H9 (cell line): ENCODE results near the gene DCAF6. TPM values are rescaled to one million over a fixed set of nuclear protein-coding genes. Genes with fewer than 3 reads are reported as not detected.

Experiments
- DNase-seq: peaks from one replicate; pipeline ENCODE4 v3.0.0-alpha.2; 2017
- H2AFZ ChIP-seq: one replicate; pipeline ENCODE4 v1.6.1; 2013; ENCODE audit warnings: mild to moderate bottlenecking, low read length, control low read depth, moderate library complexity
- H2AK5ac ChIP-seq: 2 replicates; pipeline ENCODE4 v1.6.1; 2013; ENCODE audit warnings: low read length, control low read depth, mixed read lengths; ENCODE audit not compliant: insufficient read length
- H2BK120ac ChIP-seq: one replicate; pipeline ENCODE4 v1.6.1; 2013; ENCODE audit warnings: low read depth, mild to moderate bottlenecking, low read length, control low read depth, inconsistent platforms; ENCODE audit not compliant: poor library complexity, severe bottlenecking
- H2BK12ac ChIP-seq: 2 replicates; pipeline ENCODE4 v1.6.1; 2013; ENCODE audit warnings: low read length, control low read depth, mixed read lengths, low read depth; ENCODE audit not compliant: insufficient read length
- H2BK15ac ChIP-seq: 2 replicates; pipeline ENCODE4 v1.6.1; 2013; ENCODE audit warnings: low read depth, low read length, control low read depth
- H2BK20ac ChIP-seq: one replicate; pipeline ENCODE4 v1.6.1; 2013; ENCODE audit warnings: low read depth, mild to moderate bottlenecking, low read length, control low read depth, inconsistent platforms; ENCODE audit not compliant: poor library complexity, severe bottlenecking
- H2BK5ac ChIP-seq: 2 replicates; pipeline ENCODE4 v1.6.1; 2013; ENCODE audit warnings: low read length, control low read depth, mixed read lengths; ENCODE audit not compliant: insufficient read length
- H3K14ac ChIP-seq: 2 replicates; pipeline ENCODE4 v1.6.1; 2013; ENCODE audit warnings: low read length, control low read depth; ENCODE audit not compliant: insufficient read depth
- H3K18ac ChIP-seq: 2 replicates; pipeline ENCODE4 v1.6.1; 2013; ENCODE audit warnings: low read depth, mild to moderate bottlenecking, mixed read lengths, low read length, control low read depth; ENCODE audit not compliant: insufficient read length
- H3K23ac ChIP-seq: 2 replicates; pipeline ENCODE4 v1.6.1; 2013; ENCODE audit warnings: low read length, control low read depth, mixed read lengths, low read depth; ENCODE audit not compliant: insufficient read length
- H3K23me2 ChIP-seq: 2 replicates; pipeline ENCODE4 v1.6.1; 2013; ENCODE audit warnings: low read depth, mild to moderate bottlenecking, mixed read lengths, low read length, control low read depth; ENCODE audit not compliant: insufficient read length, poor library complexity, severe bottlenecking
- H3K27ac ChIP-seq: 2 replicates; pipeline ENCODE4 v1.5.1; 2013; ENCODE audit warnings: low read length, control low read depth, mixed read lengths, low read depth; ENCODE audit not compliant: insufficient read length
- H3K27me3 ChIP-seq: 2 replicates; pipeline ENCODE4 v1.6.1; 2013; ENCODE audit warnings: low read length, control low read depth, inconsistent platforms; ENCODE audit not compliant: insufficient read depth
- H3K4ac ChIP-seq: 2 replicates; pipeline ENCODE4 v1.6.1; 2013; ENCODE audit warnings: low read depth, mild to moderate bottlenecking, control low read depth, inconsistent platforms, low read length, moderate library complexity
- H3K4me1 ChIP-seq: 2 replicates; pipeline ENCODE4 v1.6.1; 2013; ENCODE audit warnings: low read length, control low read depth, inconsistent platforms; ENCODE audit not compliant: insufficient read depth
- H3K4me2 ChIP-seq: 2 replicates; pipeline ENCODE4 v1.6.1; 2013; ENCODE audit warnings: low read length, control low read depth, mixed read lengths; ENCODE audit not compliant: insufficient read length, insufficient read depth
- H3K56ac ChIP-seq: 2 replicates; pipeline ENCODE4 v1.6.1; 2013; ENCODE audit warnings: low read depth, mild to moderate bottlenecking, mixed read lengths, low read length, control low read depth; ENCODE audit not compliant: insufficient read length
- H3K79me1 ChIP-seq: 2 replicates; pipeline ENCODE4 v1.6.1; 2013; ENCODE audit warnings: low read depth, mild to moderate bottlenecking, moderate library complexity, low read length, control low read depth, inconsistent platforms; ENCODE audit not compliant: insufficient read depth, poor library complexity, severe bottlenecking
- H3K79me2 ChIP-seq: 2 replicates; pipeline ENCODE4 v1.6.1; 2013; ENCODE audit warnings: low read length, control low read depth, inconsistent platforms; ENCODE audit not compliant: insufficient read depth
- H3K9ac ChIP-seq: 2 replicates; pipeline ENCODE4 v1.6.1; 2013; ENCODE audit warnings: low read length, control low read depth, mixed read lengths; ENCODE audit not compliant: insufficient read length; ENCODE audit errors: extremely low read depth
- H3K9me3 ChIP-seq: one replicate; pipeline ENCODE4 v1.6.1; 2013; ENCODE audit warnings: low read depth, low read length, inconsistent platforms; ENCODE audit not compliant: control insufficient read depth
- H3T11ph ChIP-seq: one replicate; pipeline ENCODE4 v1.6.1; 2013; ENCODE audit warnings: mild to moderate bottlenecking, low read length, control low read depth, inconsistent platforms
- H4K20me1 ChIP-seq: one replicate; pipeline ENCODE4 v1.6.1; 2013; ENCODE audit not compliant: control insufficient read depth, insufficient read length, insufficient read depth
- H4K5ac ChIP-seq: 2 replicates; pipeline ENCODE4 v1.6.1; 2013; ENCODE audit warnings: low read depth, mild to moderate bottlenecking, mixed read lengths, low read length, control low read depth; ENCODE audit not compliant: insufficient read length
- H4K8ac ChIP-seq: replicated peaks from 2 replicates; pipeline ENCODE4 v1.6.1; 2013; ENCODE audit warnings: low read length, control low read depth, mixed read lengths, low read depth; ENCODE audit not compliant: insufficient read length
- H4K91ac ChIP-seq: 2 replicates; pipeline ENCODE4 v1.6.1; 2013; ENCODE audit warnings: low read depth, mild to moderate bottlenecking, moderate library complexity, mixed read lengths, low read length, control low read depth; ENCODE audit not compliant: insufficient read length
- H3K27ac Mint-ChIP-seq, 3 experiments: 2 replicates in 2 of 3; 3 replicates in 1 of 3; pipeline ENCODE4 v1.8.0; 2020 to 2021; ENCODE audit warnings: mixed read lengths in 3 of 3, mild to moderate bottlenecking in 1 of 3, moderate library complexity in 1 of 3
- H3K27me3 Mint-ChIP-seq: 2 replicates; pipeline ENCODE4 v1.8.0; 2021; ENCODE audit warnings: low read depth, mild to moderate bottlenecking, moderate library complexity, mixed read lengths
- H3K36me3 Mint-ChIP-seq, 3 experiments: 2 replicates in 2 of 3; 3 replicates in 1 of 3; pipeline ENCODE4 v1.8.0; 2020 to 2021; ENCODE audit warnings: low read depth in 3 of 3, mixed read lengths in 3 of 3; ENCODE audit not compliant: insufficient read depth in 1 of 3
- H3K4me1 Mint-ChIP-seq, 2 experiments: 2 replicates each; pipeline ENCODE4 v1.8.0; 2020; ENCODE audit warnings: mixed read lengths in 2 of 2
- H3K4me3 Mint-ChIP-seq, 2 experiments: 2 replicates in 1 of 2; 3 replicates in 1 of 2; pipeline ENCODE4 v1.8.0; 2020 to 2021; ENCODE audit warnings: mild to moderate bottlenecking in 2 of 2, mixed read lengths in 2 of 2, moderate library complexity in 1 of 2
- H3K9me3 Mint-ChIP-seq, 2 experiments: 2 replicates in 1 of 2; 3 replicates in 1 of 2; pipeline ENCODE4 v1.8.0; 2020; ENCODE audit warnings: mild to moderate bottlenecking in 2 of 2, mixed read lengths in 2 of 2, moderate library complexity in 1 of 2
- WGBS: extraction: QIAGEN DNeasy Blood & Tissue Kit; methylation state at CpG from one replicate; pipeline ENCODE4 v1.1.7; 2013; ENCODE audit warnings: missing lambda C conversion rate, low lambda C conversion rate, mixed read lengths; ENCODE audit not compliant: insufficient read length; ENCODE audit errors: extremely low coverage; 5-methylcytosine and 5-hydroxymethylcytosine counted together
- total RNA-seq: library from RNA; stranded (reverse); gene quantifications from 2 replicates; pipeline ENCODE4 v1.2.1, GENCODE V29; 2021
- TF ChIP-seq, protein P1 (sequence below): fragments of 200-600 bp; sonication (generic); conservative IDR thresholded peaks from 3 replicates; pipeline ENCODE4 v1.8.0; 2021; ENCODE audit warnings: antibody characterized with exemption, mild to moderate bottlenecking

DCAF6 gene
- total RNA-seq, 1 experiment from 2014 or later, result 16.0 TPM

DNA sequence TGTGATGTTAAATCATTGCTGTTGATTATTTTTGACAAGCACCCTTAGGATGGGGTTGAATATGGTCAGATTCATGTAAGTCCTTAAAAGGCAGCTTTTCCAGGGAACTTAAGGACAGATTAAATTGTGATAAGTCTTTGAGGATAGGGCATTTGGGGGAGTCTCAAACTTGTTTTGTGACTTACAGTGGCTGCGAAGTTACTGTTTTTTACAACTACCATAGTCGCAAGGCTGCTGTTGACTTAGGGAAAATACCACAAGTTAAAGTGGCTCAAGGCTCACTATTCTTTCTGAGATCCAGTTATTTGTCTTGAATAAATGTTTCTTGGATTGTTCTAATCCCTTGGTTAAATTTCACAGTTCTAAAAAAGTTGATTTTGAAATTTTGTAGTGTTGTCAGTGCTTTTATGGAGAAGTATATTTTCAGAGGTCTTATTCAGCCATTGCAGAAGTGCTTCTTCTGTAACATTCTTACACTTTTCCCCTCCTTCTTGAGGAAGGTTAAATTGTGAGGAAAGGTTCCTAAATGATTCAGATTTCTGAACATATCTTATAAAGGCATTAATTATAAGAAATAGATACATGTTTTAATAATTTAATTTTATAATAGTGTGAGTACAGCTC is 47.4 kb downstream of the DCAF6 start:
- no peak overlapping the region for H2BK20ac ChIP-seq
- no peaks in the 10 kb centered on the region for H3K9me3 ChIP-seq
- peaks cover 2% of the 10 kb centered on the region; the same call in 1 of the 2 replicates for H3K79me2 ChIP-seq
- no peak overlapping the region for H2BK120ac ChIP-seq
- H3K36me3 Mint-ChIP-seq, result peaks cover 2 to 20% (median 13%) of the 10 kb centered on the region in 3 experiments; a peak in 5 of 7 replicates
- no peak overlapping the region for H2AFZ ChIP-seq
- no peak overlapping the region for H3K18ac ChIP-seq
- no peak overlapping the region for H2BK5ac ChIP-seq
- no peaks in the 10 kb centered on the region for H4K20me1 ChIP-seq
- H3K4me1 Mint-ChIP-seq, result peaks cover 0 to 15% of the 10 kb centered on the region in 2 experiments; a peak in 2 of 4 replicates
- H3K4me2 ChIP-seq, result no peak overlapping the region
- no peak overlapping the region for H3K27ac Mint-ChIP-seq
- H3K27me3 Mint-ChIP-seq, result no peaks in the 10 kb centered on the region
- H2AK5ac ChIP-seq, result no peak overlapping the region
- no peak overlapping the region for H3K9ac ChIP-seq
- H3K4me1 ChIP-seq, result no peaks in the 10 kb centered on the region; the same call in 1 of the 2 replicates
- no peak overlapping the region for H3K4me3 Mint-ChIP-seq
- H4K8ac ChIP-seq, result no peak overlapping the region
- H3K4ac ChIP-seq, result no peak overlapping the region
- no peak overlapping the region for H3T11ph ChIP-seq
- H3K27ac ChIP-seq, result no peak overlapping the region
- no peak overlapping the region for H3K14ac ChIP-seq
- no peak for DNase-seq
- no peaks in the 10 kb centered on the region for H3K9me3 Mint-ChIP-seq
- no peak overlapping the region for H3K23ac ChIP-seq
- no peak overlapping the region for H4K91ac ChIP-seq
- H3K79me1 ChIP-seq, result no peaks in the 10 kb centered on the region
- TF ChIP-seq, protein P1, sequence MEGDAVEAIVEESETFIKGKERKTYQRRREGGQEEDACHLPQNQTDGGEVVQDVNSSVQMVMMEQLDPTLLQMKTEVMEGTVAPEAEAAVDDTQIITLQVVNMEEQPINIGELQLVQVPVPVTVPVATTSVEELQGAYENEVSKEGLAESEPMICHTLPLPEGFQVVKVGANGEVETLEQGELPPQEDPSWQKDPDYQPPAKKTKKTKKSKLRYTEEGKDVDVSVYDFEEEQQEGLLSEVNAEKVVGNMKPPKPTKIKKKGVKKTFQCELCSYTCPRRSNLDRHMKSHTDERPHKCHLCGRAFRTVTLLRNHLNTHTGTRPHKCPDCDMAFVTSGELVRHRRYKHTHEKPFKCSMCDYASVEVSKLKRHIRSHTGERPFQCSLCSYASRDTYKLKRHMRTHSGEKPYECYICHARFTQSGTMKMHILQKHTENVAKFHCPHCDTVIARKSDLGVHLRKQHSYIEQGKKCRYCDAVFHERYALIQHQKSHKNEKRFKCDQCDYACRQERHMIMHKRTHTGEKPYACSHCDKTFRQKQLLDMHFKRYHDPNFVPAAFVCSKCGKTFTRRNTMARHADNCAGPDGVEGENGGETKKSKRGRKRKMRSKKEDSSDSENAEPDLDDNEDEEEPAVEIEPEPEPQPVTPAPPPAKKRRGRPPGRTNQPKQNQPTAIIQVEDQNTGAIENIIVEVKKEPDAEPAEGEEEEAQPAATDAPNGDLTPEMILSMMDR, result no peak
- no peak overlapping the region for H2BK12ac ChIP-seq
- H3K23me2 ChIP-seq, result no peaks in the 10 kb centered on the region
- WGBS, result no CpG with 5 or more reads among the region's 2 CpGs
- no peak overlapping the region for H2BK15ac ChIP-seq
- H3K56ac ChIP-seq, result no peak overlapping the region
- H3K27me3 ChIP-seq, result no peaks in the 10 kb centered on the region
- no peak overlapping the region for H4K5ac ChIP-seq
